Stimulated activated CD8-positive, alpha-beta memory T cell treated with anti-CD3 and anti-CD28 coated beads, Interleukin-12 subunit alpha, Interleukin-12 subunit beta, amount 100 ng/mL, for 1 hour (primary cell): Measurements from ENCODE around the gene FABP2.
"Not testable (repeated sequence)": the region's sequence is repeated elsewhere in the genome, so short reads cannot be mapped to it uniquely, and the experiment has no call there.

Experiments
- DNase-seq: peaks from one replicate; pipeline ENCODE4 v3.0.0-alpha.2; 2020; ENCODE audit warnings: low read depth

The FABP2 gene

GRCh38 chr4:119321921-119322687, at the start of gene FABP2:
TSS of gene FABP2 (minus strand) at chr4:119322138. CDS start at chr4:119322102, 36 bp downstream.
- DNase-seq: no peak

GRCh38 chr4:119370951-119371683, 49.2 kb upstream of the FABP2 start:
- not testable (repeated sequence) for DNase-seq

- peak; percentile 33 for DNase-seq
These were observed 48.5 kb upstream of the FABP2 start for GRCh38 chr4:119370392-119370791.

GRCh38 chr4:119366802-119367201, 44.9 kb upstream of the FABP2 start:
- DNase-seq: not testable (repeated sequence)

- DNase-seq: not testable (repeated sequence)
These were observed 42.3 kb upstream of the FABP2 start for GRCh38 chr4:119364203-119364602.

- DNase-seq: not testable (repeated sequence)
These were observed 41.4 kb upstream of the FABP2 start for GRCh38 chr4:119363372-119363771.

- not testable (repeated sequence) for DNase-seq
These were observed 40.5 kb upstream of the FABP2 start for GRCh38 chr4:119362413-119362812.

- not testable (repeated sequence) for DNase-seq
These were observed 37.9 kb upstream of the FABP2 start for GRCh38 chr4:119359873-119360272.

- DNase-seq: not testable (repeated sequence)
These were observed 34.9 kb upstream of the FABP2 start for GRCh38 chr4:119356796-119357195.

- DNase-seq: not testable (repeated sequence)
These were observed 34.1 kb upstream of the FABP2 start for GRCh38 chr4:119356041-119356440.

GRCh38 chr4:119353364-119353763, 31.4 kb upstream of the FABP2 start:
- DNase-seq: not testable (repeated sequence)

- not testable (repeated sequence) for DNase-seq
These were observed 26.2 kb upstream of the FABP2 start for GRCh38 chr4:119348169-119348568.

GRCh38 chr4:119343293-119343692, 21.4 kb upstream of the FABP2 start:
- not testable (repeated sequence) for DNase-seq

GRCh38 chr4:119339895-119340294, 18.0 kb upstream of the FABP2 start:
- not testable (repeated sequence) for DNase-seq

- no peak for DNase-seq
These were observed 15.1 kb upstream of the FABP2 start for GRCh38 chr4:119337010-119337409.

GRCh38 chr4:119336332-119336979, 14.5 kb upstream of the FABP2 start:
- DNase-seq: not testable (repeated sequence)

GRCh38 chr4:119329835-119330620, 8.1 kb upstream of the FABP2 start:
- DNase-seq: no peak

- no peak for DNase-seq
These were observed 6.8 kb upstream of the FABP2 start for GRCh38 chr4:119328695-119329094.

- no peak for DNase-seq
These were observed 3.9 kb downstream of the FABP2 start for GRCh38 chr4:119317990-119318389.

- DNase-seq: no peak
These were observed 6.9 kb downstream of the FABP2 start for GRCh38 chr4:119315036-119315435.

- DNase-seq: no peak
These were observed 7.6 kb downstream of the FABP2 start for GRCh38 chr4:119314356-119314755.

GRCh38 chr4:119313237-119313636, 8.7 kb downstream of the FABP2 start:
- DNase-seq: no peak
